SJSA1 (cell line): Measurements from ENCODE around the gene HFE. TPM values are rescaled to one million over a fixed set of nuclear protein-coding genes. Genes with fewer than 3 reads are reported as not detected.
"Not testable (repeated sequence)": the region's sequence is repeated elsewhere in the genome, so short reads cannot be mapped to it uniquely, and the experiment has no call there.

ENCODE experiments used
- DNase-seq, 2 experiments: peaks; one replicate each; pipeline ENCODE4 v3.0.0-alpha.2; 2015 to 2020; ENCODE audit warnings: low spot score in 2 of 2, low read depth in 1 of 2
- H3K27ac ChIP-seq: fragments of 250-450 bp; sonication (Bioruptor Pico); 2 replicates; pipeline ENCODE4 v1.5.1; 2020; ENCODE audit warnings: mild to moderate bottlenecking, moderate library complexity
- H3K27me3 ChIP-seq: fragments of 250-450 bp; sonication (Bioruptor Pico); replicated peaks from 2 replicates; pipeline ENCODE4 v1.5.1; 2020; ENCODE audit warnings: mild to moderate bottlenecking, moderate library complexity
- H3K36me3 ChIP-seq: fragments of 250-450 bp; sonication (Bioruptor Pico); 2 replicates; pipeline ENCODE4 v1.5.1; 2020; ENCODE audit warnings: mild to moderate bottlenecking
- H3K4me1 ChIP-seq: fragments of 250-450 bp; sonication (Bioruptor Pico); replicated peaks from 2 replicates; pipeline ENCODE4 v1.6.1; 2021; ENCODE audit warnings: mild to moderate bottlenecking
- H3K4me3 ChIP-seq: fragments of 250-450 bp; sonication (Bioruptor Pico); 2 replicates; pipeline ENCODE4 v1.5.1; 2020; ENCODE audit warnings: mild to moderate bottlenecking
- H3K9me3 ChIP-seq: fragments of 250-450 bp; sonication (Bioruptor Pico); replicated peaks from 2 replicates; pipeline ENCODE4 v1.5.1; 2020; ENCODE audit warnings: mild to moderate bottlenecking
- total RNA-seq: library from RNA; depleted of rRNA; stranded (reverse); fragments of >200 nt; shearing (Covaris generic); gene quantifications from 2 replicates; pipeline ENCODE4 v1.2.3, GENCODE V29; 2014; rRNA removed

The HFE gene, protein sequence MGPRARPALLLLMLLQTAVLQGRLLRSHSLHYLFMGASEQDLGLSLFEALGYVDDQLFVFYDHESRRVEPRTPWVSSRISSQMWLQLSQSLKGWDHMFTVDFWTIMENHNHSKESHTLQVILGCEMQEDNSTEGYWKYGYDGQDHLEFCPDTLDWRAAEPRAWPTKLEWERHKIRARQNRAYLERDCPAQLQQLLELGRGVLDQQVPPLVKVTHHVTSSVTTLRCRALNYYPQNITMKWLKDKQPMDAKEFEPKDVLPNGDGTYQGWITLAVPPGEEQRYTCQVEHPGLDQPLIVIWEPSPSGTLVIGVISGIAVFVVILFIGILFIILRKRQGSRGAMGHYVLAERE
- 2.6 and 3.5 TPM in 2 replicates for total RNA-seq

DNA sequence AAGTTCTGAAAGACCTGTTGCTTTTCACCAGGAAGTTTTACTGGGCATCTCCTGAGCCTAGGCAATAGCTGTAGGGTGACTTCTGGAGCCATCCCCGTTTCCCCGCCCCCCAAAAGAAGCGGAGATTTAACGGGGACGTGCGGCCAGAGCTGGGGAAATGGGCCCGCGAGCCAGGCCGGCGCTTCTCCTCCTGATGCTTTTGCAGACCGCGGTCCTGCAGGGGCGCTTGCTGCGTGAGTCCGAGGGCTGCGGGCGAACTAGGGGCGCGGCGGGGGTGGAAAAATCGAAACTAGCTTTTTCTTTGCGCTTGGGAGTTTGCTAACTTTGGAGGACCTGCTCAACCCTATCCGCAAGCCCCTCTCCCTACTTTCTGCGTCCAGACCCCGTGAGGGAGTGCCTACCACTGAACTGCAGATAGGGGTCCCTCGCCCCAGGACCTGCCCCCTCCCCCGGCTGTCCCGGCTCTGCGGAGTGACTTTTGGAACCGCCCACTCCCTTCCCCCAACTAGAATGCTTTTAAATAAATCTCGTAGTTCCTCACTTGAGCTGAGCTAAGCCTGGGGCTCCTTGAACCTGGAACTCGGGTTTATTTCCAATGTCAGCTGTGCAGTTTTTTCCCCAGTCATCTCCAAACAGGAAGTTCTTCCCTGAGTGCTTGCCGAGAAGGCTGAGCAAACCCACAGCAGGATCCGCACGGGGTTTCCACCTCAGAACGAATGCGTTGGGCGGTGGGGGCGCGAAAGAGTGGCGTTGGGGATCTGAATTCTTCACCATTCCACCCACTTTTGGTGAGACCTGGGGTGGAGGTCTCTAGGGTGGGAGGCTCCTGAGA lies at the start of gene HFE:
HFE (plus strand) TSS at position 146 of the 832 bp plus-strand sequence; CDS start at position 158, 12 bp downstream.
- H3K27ac ChIP-seq = peak within 1 kb of the TSS; percentile 67
- H3K4me1 ChIP-seq = peaks cover 10% of the 10 kb centered on the region
- H3K27me3 ChIP-seq = no peaks in the 10 kb centered on the region
- H3K9me3 ChIP-seq = peaks cover 5% of the 10 kb centered on the region; the same call in 1 of the 2 replicates
- DNase-seq = peak; percentile 52 to 71
- no peaks in the 10 kb centered on the region for H3K36me3 ChIP-seq
- H3K4me3 ChIP-seq = peak within 1 kb of the TSS; percentile 50

DNA sequence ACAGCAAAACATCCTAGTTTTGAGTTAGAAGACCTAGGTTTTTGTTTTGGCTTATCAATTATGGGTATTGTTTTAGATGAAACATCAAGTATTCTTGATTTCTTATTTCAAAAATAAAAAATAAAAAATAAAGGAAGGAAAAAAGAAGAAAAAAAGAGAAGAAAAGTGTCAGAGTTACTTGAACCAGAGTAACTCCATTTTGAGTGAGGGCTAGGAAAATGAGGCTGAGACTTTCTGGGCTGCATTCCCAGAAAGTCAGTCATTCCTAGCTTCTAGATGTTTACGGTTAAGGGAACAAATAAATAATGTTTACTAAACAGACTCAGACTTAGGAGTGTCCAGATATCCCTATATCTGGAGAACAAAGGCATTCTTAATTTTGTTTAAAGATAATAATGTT lies 45.3 kb upstream of the HFE start:
- no peak for DNase-seq
- Histone ChIP-seq H3K27ac (no peak overlapping the region), H3K36me3 (no peaks in the 10 kb centered on the region), H3K9me3 (no peaks in the 10 kb centered on the region), H3K27me3 (no peaks in the 10 kb centered on the region), H3K4me1 (peaks cover 23% of the 10 kb centered on the region), H3K4me3 (no peak overlapping the region)

DNA sequence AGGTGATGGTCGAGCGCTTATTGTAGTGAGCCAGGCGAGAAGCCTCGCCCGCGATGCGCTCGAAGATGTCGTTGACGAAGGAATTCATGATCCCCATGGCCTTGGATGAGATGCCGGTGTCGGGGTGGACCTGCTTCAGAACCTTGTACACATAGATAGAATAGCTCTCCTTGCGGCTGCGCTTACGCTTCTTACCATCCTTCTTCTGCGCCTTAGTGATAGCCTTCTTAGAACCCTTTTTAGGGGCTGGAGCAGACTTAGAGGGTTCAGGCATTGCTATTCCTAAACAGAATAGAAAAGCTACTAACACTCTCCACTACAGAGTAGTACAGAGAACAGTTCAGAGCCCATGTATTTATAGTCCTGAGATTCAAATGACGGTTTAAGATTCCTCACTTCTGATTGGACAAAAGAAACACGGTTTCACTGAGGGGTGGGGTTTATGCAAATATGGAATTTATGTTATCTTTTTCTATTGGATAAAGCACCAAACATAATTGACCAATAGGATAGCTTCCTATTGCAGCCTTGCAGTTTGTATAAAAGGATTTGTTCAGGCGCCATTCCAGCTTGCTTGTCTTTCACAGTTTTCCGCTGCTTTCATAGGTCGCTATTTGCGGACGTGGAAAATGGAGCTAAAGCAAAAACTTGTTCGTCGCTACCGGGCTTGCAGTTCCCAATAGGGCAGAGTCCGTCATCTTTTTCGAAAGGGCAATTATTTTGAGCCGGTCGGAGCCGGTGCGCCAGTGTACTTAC lies 43.7 kb upstream of the HFE start:
- Histone ChIP-seq H3K4me3 (peak overlapping the region; percentile 40), H3K4me1 (peaks cover 29% of the 10 kb centered on the region), H3K9me3 (no peaks in the 10 kb centered on the region), H3K27ac (peak overlapping the region; percentile 89), H3K36me3 (no peaks in the 10 kb centered on the region), H3K27me3 (no peaks in the 10 kb centered on the region)
- DNase-seq = peak; percentile 71 to 96

DNA sequence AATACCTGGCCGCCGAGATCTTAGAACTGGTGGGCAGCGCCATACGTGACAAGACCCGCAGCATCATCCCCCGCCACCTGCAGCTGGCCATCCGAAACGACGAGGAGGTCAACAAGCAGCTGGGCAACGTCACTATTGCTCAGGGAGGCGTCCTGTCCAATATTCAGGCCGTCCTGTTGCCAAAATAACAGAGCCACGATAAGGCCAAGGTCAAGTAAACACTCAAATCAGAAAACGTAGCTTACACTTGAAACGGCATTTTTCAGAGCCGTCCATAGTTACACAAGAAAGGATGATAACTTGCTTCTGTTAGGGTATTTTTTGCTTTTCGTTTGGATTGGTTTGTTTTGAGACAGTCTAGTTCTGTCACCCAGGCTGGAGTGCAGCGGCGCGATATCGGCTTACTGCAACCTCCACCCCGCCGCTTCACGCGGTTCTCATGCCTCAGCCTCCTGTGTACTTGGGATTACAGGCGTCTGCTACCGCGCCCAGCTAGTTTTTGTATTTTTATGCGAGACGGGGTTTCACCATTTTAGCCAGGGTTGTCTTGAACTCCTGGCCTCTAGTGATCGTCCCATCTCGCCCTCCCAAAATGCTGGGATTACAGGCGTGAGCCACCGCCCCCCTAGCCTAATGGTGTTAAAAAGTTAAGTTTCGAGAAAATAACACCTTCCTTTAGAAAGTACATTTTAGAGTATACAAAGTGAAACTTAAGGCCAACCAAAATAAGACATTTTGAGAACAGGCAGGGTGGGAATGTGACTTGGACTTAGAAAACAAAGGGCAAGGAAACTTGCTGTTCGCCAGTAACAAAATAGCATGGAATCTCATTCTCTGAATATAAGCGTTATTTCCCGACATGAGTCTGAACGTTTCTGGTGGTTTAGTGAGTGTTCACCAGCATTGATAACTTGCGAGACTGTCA lies 42.8 kb upstream of the HFE start:
- Histone ChIP-seq H3K36me3 (no peaks in the 10 kb centered on the region), H3K4me1 (peaks cover 34% of the 10 kb centered on the region), H3K27ac (peak overlapping the region; percentile 89), H3K4me3 (peak overlapping the region; percentile 40), H3K9me3 (no peaks in the 10 kb centered on the region), H3K27me3 (no peaks in the 10 kb centered on the region)
- DNase-seq = peak in 1 of 2 experiments; percentile 69

DNA sequence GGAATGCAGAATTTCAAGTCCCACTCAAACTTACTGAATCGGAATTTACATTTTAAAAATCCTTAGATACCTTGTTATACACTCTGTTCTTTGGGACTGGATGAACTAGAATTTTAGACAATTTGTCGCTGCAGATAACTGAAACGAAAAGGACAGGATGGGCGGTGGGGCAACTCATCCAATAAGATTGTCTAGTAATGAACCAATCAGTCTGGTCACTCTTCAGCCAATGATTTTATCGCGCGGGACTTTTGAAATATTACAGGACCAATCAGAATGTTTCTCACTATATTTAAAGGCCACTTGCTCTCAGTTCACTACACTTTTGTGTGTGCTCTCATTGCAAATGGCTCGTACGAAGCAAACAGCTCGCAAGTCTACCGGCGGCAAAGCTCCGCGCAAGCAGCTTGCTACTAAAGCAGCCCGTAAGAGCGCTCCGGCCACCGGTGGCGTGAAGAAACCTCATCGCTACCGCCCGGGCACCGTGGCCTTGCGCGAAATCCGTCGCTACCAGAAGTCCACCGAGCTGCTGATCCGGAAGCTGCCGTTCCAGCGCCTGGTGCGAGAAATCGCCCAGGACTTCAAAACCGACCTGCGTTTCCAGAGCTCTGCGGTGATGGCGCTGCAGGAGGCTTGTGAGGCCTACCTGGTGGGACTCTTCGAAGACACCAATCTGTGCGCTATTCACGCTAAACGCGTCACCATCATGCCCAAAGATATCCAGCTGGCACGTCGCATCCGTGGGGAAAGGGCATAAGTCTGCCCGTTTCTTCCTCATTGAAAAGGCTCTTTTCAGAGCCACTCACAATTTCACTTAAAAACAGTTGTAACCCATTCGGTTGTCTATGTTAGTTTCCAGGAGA lies 41.9 kb upstream of the HFE start:
- Histone ChIP-seq H3K9me3 (no peaks in the 10 kb centered on the region), H3K27me3 (no peaks in the 10 kb centered on the region), H3K36me3 (no peaks in the 10 kb centered on the region), H3K4me3 (peak overlapping the region; percentile 40), H3K27ac (peak overlapping the region; percentile 89), H3K4me1 (peaks cover 34% of the 10 kb centered on the region)
- DNase-seq = peak; percentile 84 to 95

DNA sequence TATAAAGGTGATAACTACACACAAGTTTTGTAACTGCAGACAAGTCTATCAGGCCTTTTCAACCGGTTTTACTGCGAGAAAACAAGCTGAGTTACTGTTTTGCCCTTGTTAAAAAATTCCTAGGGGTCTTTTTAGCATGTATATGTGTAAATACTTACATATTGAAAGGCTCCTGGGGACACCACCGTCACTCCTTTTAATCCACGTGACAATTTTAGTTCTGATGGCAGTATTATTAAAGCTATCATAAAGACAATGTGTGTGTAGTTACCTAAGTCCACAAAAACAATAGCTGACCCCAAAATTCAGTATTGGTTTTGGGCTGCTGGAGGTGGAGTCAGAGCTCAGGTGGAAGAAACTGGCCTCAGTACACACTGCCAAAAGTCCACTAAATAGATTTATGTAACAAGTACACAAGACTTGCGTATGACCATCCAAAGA lies 41.3 kb upstream of the HFE start:
- no peaks in the 10 kb centered on the region for H3K9me3 ChIP-seq
- H3K4me1 ChIP-seq = peaks cover 34% of the 10 kb centered on the region
- peak overlapping the region; percentile 89 for H3K27ac ChIP-seq
- DNase-seq = no peak
- no peaks in the 10 kb centered on the region for H3K27me3 ChIP-seq
- peak overlapping the region; percentile 40 for H3K4me3 ChIP-seq
- no peaks in the 10 kb centered on the region for H3K36me3 ChIP-seq

DNA sequence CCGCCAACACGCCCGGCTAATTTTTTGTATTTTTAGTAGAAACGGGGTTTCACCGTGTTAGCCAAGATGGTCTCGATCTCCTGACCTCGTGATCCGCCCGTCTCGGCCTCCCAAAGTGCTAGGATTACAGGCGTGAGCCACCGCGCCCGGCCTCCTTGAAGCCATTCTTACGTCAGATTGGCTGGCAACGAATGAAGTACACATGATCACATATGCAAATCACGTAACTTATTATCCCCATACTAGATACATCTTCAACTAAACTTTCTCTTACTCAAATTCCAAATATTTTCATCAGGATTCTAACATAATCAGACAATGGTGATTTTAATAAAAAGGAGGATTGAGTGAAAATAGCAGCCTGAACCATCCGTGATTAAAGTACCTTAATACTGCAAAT lies 39.9 kb upstream of the HFE start:
- not testable (repeated sequence) for H3K27me3 ChIP-seq, H3K36me3 ChIP-seq, H3K27ac ChIP-seq, H3K4me3 ChIP-seq, DNase-seq, H3K9me3 ChIP-seq
- peaks cover 34% of the 10 kb centered on the region for H3K4me1 ChIP-seq

DNA sequence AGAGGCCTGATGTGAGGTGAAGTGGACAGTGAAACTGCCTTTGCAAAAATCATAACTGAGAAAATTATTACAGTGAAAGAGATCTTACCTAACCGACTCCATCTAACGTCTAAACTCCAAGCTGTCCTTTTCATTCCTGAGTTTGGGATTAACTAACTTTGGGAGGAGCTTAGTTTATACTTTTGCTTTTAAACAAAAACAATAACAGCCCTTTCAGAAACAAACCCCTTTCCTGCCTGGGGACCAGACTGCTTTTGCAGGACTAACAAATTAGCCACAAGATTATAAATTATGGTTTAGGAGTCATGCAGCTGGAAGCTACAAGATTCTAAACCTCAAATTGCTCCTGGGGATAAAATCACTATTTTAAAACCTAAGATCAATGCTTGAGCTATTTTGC lies 38.6 kb upstream of the HFE start:
- Histone ChIP-seq H3K4me1 (peaks cover 33% of the 10 kb centered on the region), H3K27ac (peak overlapping the region; percentile 26; the same call in 1 of the 2 replicates)
- no peak for DNase-seq

DNA sequence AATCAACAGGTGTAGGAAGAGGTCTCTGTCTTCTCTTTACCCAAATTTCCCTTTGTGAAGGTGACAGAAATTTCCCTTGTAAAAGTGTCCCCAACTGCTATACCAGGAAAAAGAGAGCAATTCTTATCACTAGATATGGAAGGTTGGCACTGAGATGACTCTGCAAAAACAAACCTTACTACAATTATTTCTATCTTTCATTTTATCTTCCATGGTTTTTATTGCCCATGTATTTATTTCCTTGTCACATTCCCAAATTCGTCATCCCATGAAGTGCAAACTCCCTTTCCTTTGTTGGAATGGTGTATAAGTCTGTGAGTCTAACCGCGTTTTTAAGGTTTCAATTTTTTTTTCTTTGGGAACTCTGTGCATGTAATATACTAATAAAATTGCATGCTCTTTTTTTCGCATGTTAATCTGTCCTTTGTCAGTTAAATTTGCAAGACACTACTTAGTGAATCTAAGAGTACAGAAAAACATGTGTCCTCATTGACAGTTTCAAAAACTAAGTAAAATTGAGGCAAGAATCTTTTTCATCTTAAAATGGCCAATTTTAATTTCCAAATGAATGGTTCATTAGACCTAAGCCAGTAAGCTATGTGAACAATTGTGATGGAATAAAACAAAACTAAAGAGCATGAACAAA lies 35.4 kb upstream of the HFE start:
- Histone ChIP-seq H3K4me1 (peaks cover 25% of the 10 kb centered on the region), H3K27me3 (no peaks in the 10 kb centered on the region), H3K36me3 (no peaks in the 10 kb centered on the region), H3K27ac (no peak overlapping the region), H3K4me3 (no peak overlapping the region), H3K9me3 (no peaks in the 10 kb centered on the region)
- no peak for DNase-seq

More for the DNA sequence above, 38.6 kb upstream of the HFE start:
- no peaks in the 10 kb centered on the region for H3K27me3 ChIP-seq
- H3K4me3 ChIP-seq = no peak overlapping the region
- H3K36me3 ChIP-seq = no peaks in the 10 kb centered on the region
- H3K9me3 ChIP-seq = no peaks in the 10 kb centered on the region

DNA sequence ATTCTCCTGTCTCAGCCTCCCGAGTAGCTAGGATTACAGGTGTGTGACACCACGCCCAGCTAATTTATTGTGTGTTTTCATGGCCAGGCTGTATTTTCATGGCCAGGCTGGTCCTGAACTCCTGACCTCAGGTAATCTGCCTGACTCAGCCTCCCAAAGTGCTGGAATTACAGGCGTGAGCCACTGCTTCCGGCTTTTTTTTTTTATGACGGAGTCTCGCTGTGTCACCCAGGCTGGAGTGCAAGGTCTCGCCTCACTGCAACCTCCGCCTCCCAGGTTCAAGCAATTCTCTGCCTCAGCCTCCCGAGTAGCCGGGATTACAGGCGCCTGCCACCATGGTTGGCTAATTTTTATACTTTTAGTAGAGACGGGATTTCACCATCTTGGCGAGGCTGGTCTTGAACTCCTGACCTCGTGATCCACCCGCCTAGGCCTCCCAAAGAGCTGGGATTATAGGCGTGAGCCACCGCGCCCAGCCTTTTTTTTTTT lies 34.4 kb upstream of the HFE start:
- not testable (repeated sequence) for H3K9me3 ChIP-seq, H3K36me3 ChIP-seq, H3K27me3 ChIP-seq, H3K27ac ChIP-seq, H3K4me3 ChIP-seq, DNase-seq
- peaks cover 30% of the 10 kb centered on the region for H3K4me1 ChIP-seq

DNA sequence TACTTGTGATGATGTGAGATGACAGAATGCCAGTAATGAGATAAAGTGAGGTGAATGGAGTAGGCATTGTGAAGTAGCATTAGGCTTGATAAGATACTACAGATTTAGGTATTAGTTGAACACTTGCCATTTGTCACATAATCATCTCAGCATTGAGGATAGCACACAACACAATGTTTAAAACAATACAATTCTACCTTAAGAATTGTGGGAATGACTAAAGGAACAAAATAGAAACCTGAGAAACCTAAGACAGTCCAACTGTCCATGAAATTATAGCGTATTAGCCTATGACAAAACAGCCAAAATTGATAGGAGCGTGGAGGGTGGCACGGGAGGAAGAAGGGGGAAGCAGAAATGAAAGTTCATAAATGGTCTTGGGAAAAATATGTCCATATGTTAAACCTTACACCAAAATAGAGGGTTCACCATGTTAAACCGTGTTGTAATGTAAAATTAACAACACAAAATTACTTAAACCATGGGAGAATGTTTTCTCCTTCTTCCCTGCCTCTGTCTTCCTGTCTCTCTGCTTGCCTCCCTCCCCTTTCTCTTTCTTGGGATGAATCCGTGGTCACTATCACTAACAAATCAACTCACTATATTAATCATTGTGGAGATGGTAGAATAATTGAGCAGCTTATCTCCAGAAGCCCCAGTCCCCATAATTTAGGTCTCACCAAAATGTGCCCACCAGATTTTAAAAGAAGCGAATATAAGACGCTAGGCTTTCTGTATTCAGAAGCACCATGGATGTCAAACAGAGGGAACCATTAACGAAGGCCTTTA lies 33.0 kb upstream of the HFE start:
- DNase-seq = peak in 1 of 2 experiments; percentile 68
- peak overlapping the region; percentile 50 for H3K4me3 ChIP-seq
- no peaks in the 10 kb centered on the region for H3K36me3 ChIP-seq
- no peaks in the 10 kb centered on the region for H3K27me3 ChIP-seq
- H3K4me1 ChIP-seq = peaks cover 20% of the 10 kb centered on the region
- no peaks in the 10 kb centered on the region for H3K9me3 ChIP-seq
- H3K27ac ChIP-seq = peak overlapping the region; percentile 91
